ENCODE measurements around the gene IGHMBP2.

IGHMBP2 gene

DNA sequence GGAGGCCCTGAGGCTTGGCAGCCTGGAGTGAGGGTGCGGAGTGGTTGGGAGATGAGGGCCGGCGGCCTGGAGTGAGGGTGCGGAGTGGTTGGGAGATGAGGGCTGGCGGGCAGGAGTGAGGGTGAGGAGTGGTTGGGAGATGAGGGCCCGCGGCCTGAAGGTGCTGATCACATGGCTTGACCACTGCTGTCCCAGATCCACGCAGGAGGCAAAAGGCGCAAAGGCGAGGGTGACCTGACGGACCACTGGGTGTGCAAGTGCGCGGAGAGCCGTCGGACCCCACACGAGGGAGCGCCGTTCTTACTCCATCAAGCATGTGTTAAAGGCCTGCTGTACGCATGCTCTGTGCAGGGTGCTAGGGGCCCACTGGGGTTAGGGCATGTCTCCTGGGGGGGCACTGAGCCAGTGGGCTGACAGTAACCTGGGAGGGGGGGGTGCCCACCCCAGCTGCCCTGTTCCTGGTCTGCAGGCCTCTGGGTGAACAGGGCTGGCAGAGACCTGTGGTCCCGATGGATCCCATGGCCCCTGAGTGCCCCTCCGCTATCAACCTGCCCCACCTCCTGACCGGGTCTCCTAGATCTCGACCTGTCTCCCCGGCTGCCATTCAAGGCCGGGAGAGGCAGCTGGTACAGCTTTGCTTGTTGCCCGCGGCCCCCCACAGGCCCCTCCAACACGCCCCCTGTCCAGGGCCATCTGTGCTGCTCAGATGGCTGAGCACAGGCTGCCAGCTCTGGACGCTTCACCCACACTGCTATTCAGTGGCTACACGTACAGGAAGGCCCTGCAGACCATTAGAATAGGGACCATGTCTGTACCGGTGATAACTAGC, 56.0 kb downstream of the IGHMBP2 start:
- DNase-seq: no peak
- H2AK5ac ChIP-seq (ENCODE audit: low read length): no peak overlapping the region

DNA sequence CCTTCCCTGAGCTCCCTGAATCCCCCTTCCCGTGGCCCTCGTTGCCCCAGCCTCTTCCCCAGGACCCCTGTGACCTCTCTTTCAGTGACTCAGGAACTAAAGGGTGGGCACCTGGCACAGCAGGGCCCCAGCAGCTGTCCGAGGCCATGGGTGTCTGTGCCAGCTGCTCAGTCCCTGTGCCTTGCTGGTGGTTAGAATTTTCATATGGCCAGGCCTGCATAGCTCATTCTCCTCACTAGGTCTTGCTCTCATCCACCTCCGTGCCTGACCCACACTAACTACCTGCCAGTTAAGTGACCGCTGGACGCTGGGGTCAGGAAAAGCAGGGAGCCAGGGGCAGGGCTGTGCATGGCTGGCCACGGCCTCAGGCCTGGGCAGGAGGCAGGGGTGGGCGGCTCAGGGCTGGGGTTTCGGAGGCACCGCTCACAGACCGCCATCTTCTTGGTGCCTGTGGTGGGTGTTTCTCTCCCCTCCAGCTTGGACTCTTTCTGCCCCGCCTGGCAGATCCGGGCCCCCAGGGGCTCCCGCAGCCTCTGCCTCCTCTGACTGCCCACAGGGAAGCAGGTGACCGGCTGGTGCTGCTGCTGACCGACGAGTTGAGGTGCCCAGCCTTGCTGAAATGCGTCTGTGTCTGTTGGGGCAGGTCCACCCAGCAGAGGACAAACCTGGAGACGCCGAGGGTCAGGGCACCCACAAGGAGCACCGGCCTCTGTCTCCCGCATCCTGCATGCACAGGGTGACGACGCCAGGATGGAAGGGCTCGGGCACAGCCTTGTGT, 56.8 kb downstream of the IGHMBP2 start:
- Histone ChIP-seq H3K18ac (ENCODE audit: low read length) (no peak overlapping the region), H3K9ac (ENCODE audit: low read length) (no peak overlapping the region), H2AFZ (ENCODE audit: insufficient read depth, low read length, poor library complexity) (no peak overlapping the region), H2BK5ac (ENCODE audit: low read depth, low read length, poor library complexity) (no peak overlapping the region), H4K8ac (ENCODE audit: low read depth, low read length) (no peak overlapping the region), H3K36me3 (ENCODE audit: control insufficient read depth in 1 of 2, insufficient read depth in 2 of 2, low read length in 2 of 2) (no peaks in the 10 kb centered on the region), H3K27ac (ENCODE audit: low read depth, low read length) (no peak overlapping the region), H3K79me1 (ENCODE audit: low read length) (no peaks in the 10 kb centered on the region), H2AK5ac (ENCODE audit: low read length) (no peak overlapping the region), H3K4me1 (ENCODE audit: control insufficient read depth in 1 of 2, insufficient read depth in 2 of 2, low read length in 2 of 2) (no peaks in the 10 kb centered on the region), H3K4ac (ENCODE audit: low read depth, low read length) (no peak overlapping the region), H3K27me3 (ENCODE audit: insufficient read depth, low read length) (no peaks in the 10 kb centered on the region), H3K23ac (ENCODE audit: low read length) (no peak overlapping the region), H3K79me2 (ENCODE audit: control insufficient read depth, insufficient read depth, low read length, poor library complexity) (no peaks in the 10 kb centered on the region), H2BK12ac (ENCODE audit: low read length) (no peak overlapping the region), H3K4me3 (ENCODE audit: low read depth, low read length) (no peak overlapping the region), H3K4me2 (ENCODE audit: low read length) (no peak overlapping the region), H3K9me3 (ENCODE audit: insufficient read depth, low read depth, low read length) (peaks cover 7% of the 10 kb centered on the region), H4K91ac (ENCODE audit: low read depth, low read length) (no peak overlapping the region), H4K12ac (ENCODE audit: low read depth, low read length) (no peak overlapping the region), H2BK120ac (ENCODE audit: insufficient read depth, low read length, poor library complexity) (no peak overlapping the region), H3K14ac (ENCODE audit: low read length) (no peak overlapping the region)
- no peak for DNase-seq
- WGBS (ENCODE audit: extremely low coverage, insufficient coverage, insufficient read length): no CpG with 5 or more reads among the region's 25 CpGs

More for the DNA sequence above, 56.0 kb downstream of the IGHMBP2 start:
- Histone ChIP-seq H2AFZ (ENCODE audit: insufficient read depth, low read length, poor library complexity) (no peak overlapping the region), H3K4me3 (ENCODE audit: low read depth, low read length) (no peak overlapping the region), H3K4me2 (ENCODE audit: low read length) (no peak overlapping the region), H2BK12ac (ENCODE audit: low read length) (no peak overlapping the region), H3K18ac (ENCODE audit: low read length) (no peak overlapping the region), H3K27ac (ENCODE audit: low read depth, low read length) (no peak overlapping the region), H3K27me3 (ENCODE audit: insufficient read depth, low read length) (no peaks in the 10 kb centered on the region), H3K4ac (ENCODE audit: low read depth, low read length) (no peak overlapping the region), H4K8ac (ENCODE audit: low read depth, low read length) (no peak overlapping the region), H3K14ac (ENCODE audit: low read length) (no peak overlapping the region), H3K9me3 (ENCODE audit: insufficient read depth, low read depth, low read length) (peaks cover 7% of the 10 kb centered on the region), H3K9ac (ENCODE audit: low read length) (no peak overlapping the region), H3K36me3 (ENCODE audit: control insufficient read depth in 1 of 2, insufficient read depth in 2 of 2, low read length in 2 of 2) (no peaks in the 10 kb centered on the region), H3K23ac (ENCODE audit: low read length) (no peak overlapping the region), H4K91ac (ENCODE audit: low read depth, low read length) (no peak overlapping the region), H4K12ac (ENCODE audit: low read depth, low read length) (no peak overlapping the region), H2BK5ac (ENCODE audit: low read depth, low read length, poor library complexity) (no peak overlapping the region), H2BK120ac (ENCODE audit: insufficient read depth, low read length, poor library complexity) (no peak overlapping the region), H3K79me1 (ENCODE audit: low read length) (no peaks in the 10 kb centered on the region), H3K79me2 (ENCODE audit: control insufficient read depth, insufficient read depth, low read length, poor library complexity) (no peaks in the 10 kb centered on the region), H3K4me1 (ENCODE audit: control insufficient read depth in 1 of 2, insufficient read depth in 2 of 2, low read length in 2 of 2) (no peaks in the 10 kb centered on the region)
- no CpG with 5 or more reads among the region's 31 CpGs for WGBS (ENCODE audit: extremely low coverage, insufficient coverage, insufficient read length)

DNA sequence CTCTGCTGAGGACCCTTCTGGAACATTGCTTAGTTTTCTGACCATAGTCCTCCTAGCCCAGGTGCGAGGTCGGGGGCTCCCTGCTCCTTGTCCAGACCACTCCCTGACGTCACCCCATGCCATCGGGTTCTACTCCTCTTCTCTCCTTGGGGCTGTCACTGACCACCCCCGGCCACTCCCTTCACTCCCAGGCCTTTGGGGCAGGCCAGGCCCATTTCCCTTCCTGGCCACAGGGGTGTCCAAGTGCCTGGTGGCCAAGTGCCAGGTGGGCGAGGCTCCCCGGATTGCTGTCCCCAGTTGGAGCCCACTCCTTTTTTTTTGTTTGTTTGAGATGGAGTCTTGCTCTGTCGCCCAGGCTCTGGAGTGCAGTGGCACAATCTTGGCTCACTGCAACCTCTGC, 57.6 kb downstream of the IGHMBP2 start:
- no peak overlapping the region for H3K23ac ChIP-seq (ENCODE audit: low read length)
- no peaks in the 10 kb centered on the region for H3K36me3 ChIP-seq (ENCODE audit: control insufficient read depth in 1 of 2, insufficient read depth in 2 of 2, low read length in 2 of 2)
- no peak overlapping the region for H3K14ac ChIP-seq (ENCODE audit: low read length)
- no peaks in the 10 kb centered on the region for H3K4me1 ChIP-seq (ENCODE audit: control insufficient read depth in 1 of 2, insufficient read depth in 2 of 2, low read length in 2 of 2)
- H3K79me1 ChIP-seq (ENCODE audit: low read length): no peaks in the 10 kb centered on the region
- DNase-seq: no peak
- H3K79me2 ChIP-seq (ENCODE audit: control insufficient read depth, insufficient read depth, low read length, poor library complexity): no peaks in the 10 kb centered on the region
- no peak overlapping the region for H2BK5ac ChIP-seq (ENCODE audit: low read depth, low read length, poor library complexity)
- H4K12ac ChIP-seq (ENCODE audit: low read depth, low read length): no peak overlapping the region
- H4K8ac ChIP-seq (ENCODE audit: low read depth, low read length): no peak overlapping the region
- no peak overlapping the region for H3K4ac ChIP-seq (ENCODE audit: low read depth, low read length)
- H3K4me3 ChIP-seq (ENCODE audit: low read depth, low read length): no peak overlapping the region
- H3K18ac ChIP-seq (ENCODE audit: low read length): no peak overlapping the region
- H2BK12ac ChIP-seq (ENCODE audit: low read length): no peak overlapping the region
- no peak overlapping the region for H3K9ac ChIP-seq (ENCODE audit: low read length)
- H3K4me2 ChIP-seq (ENCODE audit: low read length): no peak overlapping the region
- no CpG with 5 or more reads among the region's 8 CpGs for WGBS (ENCODE audit: extremely low coverage, insufficient coverage, insufficient read length)
- H3K27me3 ChIP-seq (ENCODE audit: insufficient read depth, low read length): no peaks in the 10 kb centered on the region
- H4K91ac ChIP-seq (ENCODE audit: low read depth, low read length): no peak overlapping the region
- H3K9me3 ChIP-seq (ENCODE audit: insufficient read depth, low read depth, low read length): peaks cover 7% of the 10 kb centered on the region
- no peak overlapping the region for H2BK120ac ChIP-seq (ENCODE audit: insufficient read depth, low read length, poor library complexity)
- no peak overlapping the region for H2AFZ ChIP-seq (ENCODE audit: insufficient read depth, low read length, poor library complexity)
- H3K27ac ChIP-seq (ENCODE audit: low read depth, low read length): no peak overlapping the region
- H2AK5ac ChIP-seq (ENCODE audit: low read length): no peak overlapping the region

DNA sequence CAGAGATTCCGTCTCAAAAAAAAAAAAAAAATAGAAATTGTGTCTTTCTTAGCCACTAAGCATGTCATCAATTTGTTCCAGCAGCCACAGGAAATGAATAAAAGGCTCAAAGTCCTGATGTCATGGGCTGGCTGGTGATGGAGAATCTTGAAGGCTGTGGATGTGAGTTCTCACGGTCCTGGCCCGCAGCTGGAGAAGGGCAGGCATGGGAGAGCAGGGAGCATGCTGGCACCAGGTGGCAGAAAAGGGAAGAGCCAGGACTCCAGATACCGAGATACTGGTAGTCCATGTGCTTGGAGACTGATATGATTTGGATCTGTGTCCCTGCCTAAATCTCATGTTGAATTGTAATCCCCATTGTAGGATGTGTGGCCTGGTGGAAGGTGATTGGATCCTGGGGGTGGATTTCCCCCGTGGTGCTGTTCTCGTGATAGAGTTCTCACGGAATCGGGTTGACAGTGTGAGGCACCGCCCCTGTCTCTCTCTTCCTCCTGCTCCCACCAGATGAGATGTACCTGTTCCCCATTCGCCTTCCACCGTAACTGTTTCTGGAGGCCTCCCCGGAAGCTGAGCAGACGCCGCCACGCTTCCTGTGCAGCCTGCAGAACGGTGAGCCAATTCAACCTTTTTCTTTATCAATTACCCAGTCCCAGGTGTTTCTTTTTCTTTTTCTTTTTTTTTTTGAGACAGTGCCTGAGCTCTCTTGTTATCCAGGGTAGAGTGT, 59.0 kb downstream of the IGHMBP2 start:
- Histone ChIP-seq H3K27me3 (ENCODE audit: insufficient read depth, low read length) (no peaks in the 10 kb centered on the region), H3K18ac (ENCODE audit: low read length) (no peak overlapping the region), H3K23ac (ENCODE audit: low read length) (no peak overlapping the region), H2AK5ac (ENCODE audit: low read length) (no peak overlapping the region), H3K4me1 (ENCODE audit: control insufficient read depth in 1 of 2, insufficient read depth in 2 of 2, low read length in 2 of 2) (no peaks in the 10 kb centered on the region), H3K14ac (ENCODE audit: low read length) (no peak overlapping the region), H3K36me3 (ENCODE audit: control insufficient read depth in 1 of 2, insufficient read depth in 2 of 2, low read length in 2 of 2) (no peaks in the 10 kb centered on the region), H3K4me2 (ENCODE audit: low read length) (no peak overlapping the region), H2BK120ac (ENCODE audit: insufficient read depth, low read length, poor library complexity) (no peak overlapping the region), H4K91ac (ENCODE audit: low read depth, low read length) (no peak overlapping the region), H3K9me3 (ENCODE audit: insufficient read depth, low read depth, low read length) (peaks cover 9% of the 10 kb centered on the region), H3K79me1 (ENCODE audit: low read length) (no peaks in the 10 kb centered on the region), H2BK5ac (ENCODE audit: low read depth, low read length, poor library complexity) (no peak overlapping the region), H3K27ac (ENCODE audit: low read depth, low read length) (no peak overlapping the region), H4K8ac (ENCODE audit: low read depth, low read length) (no peak overlapping the region), H3K4ac (ENCODE audit: low read depth, low read length) (no peak overlapping the region), H4K12ac (ENCODE audit: low read depth, low read length) (no peak overlapping the region), H3K9ac (ENCODE audit: low read length) (no peak overlapping the region), H3K79me2 (ENCODE audit: control insufficient read depth, insufficient read depth, low read length, poor library complexity) (no peaks in the 10 kb centered on the region), H2BK12ac (ENCODE audit: low read length) (no peak overlapping the region), H3K4me3 (ENCODE audit: low read depth, low read length) (no peak overlapping the region), H2AFZ (ENCODE audit: insufficient read depth, low read length, poor library complexity) (no peak overlapping the region)
- WGBS (ENCODE audit: extremely low coverage, insufficient coverage, insufficient read length): no CpG with 5 or more reads among the region's 16 CpGs
- peak; percentile 51 to 65 for DNase-seq
